A673 (cell line): ENCODE measurements around the gene PARP3. TPM values are rescaled to one million over a fixed set of nuclear protein-coding genes. Genes with fewer than 3 reads are reported as not detected.

ENCODE experiments used
- BruUV-seq: library from RNA; stranded (reverse); fragments of 400-500 nt; replicated peaks from 2 replicates; lab custom pipeline; 2021; lab: Mats Ljungman, UMichigan
- CTCF ChIA-PET: fragments of 300-600 bp; sonication (Branson Sonifier 250); formaldehyde crosslinking; loops from one replicate; lab custom pipeline; 2022; ENCODE audit warnings: antibody characterized with exemption; lab: Charles Lee
- POLR2A ChIA-PET: fragments of 300-600 bp; sonication (Branson Sonifier 250); formaldehyde crosslinking; loops from one replicate; lab custom pipeline; 2022; ENCODE audit warnings: antibody characterized with exemption; ENCODE audit not compliant: low non-redundant PET; lab: Charles Lee
- DNase-seq: peaks from one replicate; pipeline ENCODE4 v3.0.0-alpha.2; 2015; ENCODE audit warnings: low spot score
- H3K27ac ChIP-seq: fragments of 200-600 bp; sonication (generic); 2 replicates; pipeline ENCODE4 v1.5.1; 2016; ENCODE audit warnings: mixed run types, low read depth, mild to moderate bottlenecking, mixed read lengths, antibody characterized with exemption, low read length; ENCODE audit not compliant: poor library complexity, severe bottlenecking
- H3K27me3 ChIP-seq: fragments of 200-600 bp; sonication (generic); replicated peaks from 2 replicates; pipeline ENCODE4 v1.6.1; 2017; ENCODE audit warnings: mixed run types, low read depth, mild to moderate bottlenecking, mixed read lengths, antibody characterized with exemption, low read length; ENCODE audit not compliant: insufficient read depth, poor library complexity
- H3K36me3 ChIP-seq: fragments of 200-600 bp; sonication (generic); 2 replicates; pipeline ENCODE4 v1.6.1; 2016; ENCODE audit warnings: mixed run types, mild to moderate bottlenecking, mixed read lengths, antibody characterized with exemption, low read length; ENCODE audit not compliant: insufficient read depth, poor library complexity, severe bottlenecking
- H3K4me1 ChIP-seq: fragments of 200-600 bp; sonication (generic); 2 replicates; pipeline ENCODE4 v1.6.1; 2017; ENCODE audit warnings: mixed run types, mild to moderate bottlenecking, mixed read lengths, antibody characterized with exemption, low read length; ENCODE audit not compliant: insufficient read depth, poor library complexity, severe bottlenecking
- H3K4me3 ChIP-seq: fragments of 200-600 bp; sonication (generic); 2 replicates; pipeline ENCODE4 v1.5.1; 2016; ENCODE audit warnings: low read depth, mixed run types, mild to moderate bottlenecking, mixed read lengths, low read length; ENCODE audit not compliant: poor library complexity, severe bottlenecking
- H3K9me3 ChIP-seq: fragments of 200-600 bp; sonication (generic); 2 replicates; pipeline ENCODE4 v1.6.1; 2016; ENCODE audit warnings: mixed run types, low read depth, mild to moderate bottlenecking, mixed read lengths, antibody characterized with exemption, low read length; ENCODE audit not compliant: poor library complexity, severe bottlenecking
- CTCF ChIP-seq: fragments of 300-800, 200-600 bp; sonication (generic); conservative IDR thresholded peaks from 2 replicates; pipeline ENCODE4 v1.5.1; 2017; ENCODE audit warnings: low read depth, mild to moderate bottlenecking, antibody characterized with exemption, low read length, moderate library complexity, mixed read lengths
- EZH2 ChIP-seq: fragments of 200-600 bp; sonication (generic); IDR thresholded peaks from 2 replicates; pipeline ENCODE4 v1.6.1; 2017; ENCODE audit warnings: borderline replicate concordance, low read depth, mild to moderate bottlenecking, mixed read lengths, antibody characterized with exemption, low read length; ENCODE audit not compliant: poor library complexity, severe bottlenecking
- intact Hi-C: fragments of 100-400 bp; cut with micrococcal nuclease; formaldehyde crosslinking; loops from one replicate; pipeline ENCODE4 v1.10.0; 2022; ENCODE audit not compliant: unreplicated experiment
- total RNA-seq: library from RNA; stranded (reverse); gene quantifications from 2 replicates; pipeline ENCODE4 v1.2.3, GENCODE V29; 2021

The PARP3 gene
- total RNA-seq, 1 experiment from 2014 or later: 3.4 TPM

GRCh38 chr3:51955175-51955892 lies 13.2 kb downstream of the PARP3 start, which contains the start of gene GPR62:
GPR62 (plus strand) TSS chr3:51955381; CDS start chr3:51955653, 272 bp downstream.
- H3K27ac ChIP-seq: no peak within 1 kb of the TSS
- no peaks in the 10 kb centered on the region for H3K36me3 ChIP-seq
- H3K4me3 ChIP-seq: peak within 1 kb of the TSS; percentile 34
- CTCF ChIA-PET: interaction anchor here (0.7 kb wide), 1 partner anchor 19 kb away, joined by 3 read pairs; the partner anchor contains the start of gene ABHD14B
- no peaks in the 10 kb centered on the region for H3K9me3 ChIP-seq
- BruUV-seq: no TSS peak
- H3K27me3 ChIP-seq: no peaks in the 10 kb centered on the region
- no peak for TF ChIP-seq EZH2
- no peak for TF ChIP-seq CTCF
- intact Hi-C loops: no loop called here
- DNase-seq: no peak
- POLR2A ChIA-PET: no interaction called here
- no peaks in the 10 kb centered on the region for H3K4me1 ChIP-seq

GRCh38 chr3:51955893-51956770 lies 14.0 kb downstream of the PARP3 start:
- TF ChIP-seq CTCF (peak; percentile 51), EZH2 (no peak)
- intact Hi-C loops: no loop called here
- ChIA-PET CTCF (no interaction called here), POLR2A (no interaction called here)
- Histone ChIP-seq H3K27ac (no peak overlapping the region), H3K36me3 (no peaks in the 10 kb centered on the region), H3K9me3 (no peaks in the 10 kb centered on the region), H3K27me3 (no peaks in the 10 kb centered on the region), H3K4me3 (peak overlapping the region; percentile 34), H3K4me1 (no peaks in the 10 kb centered on the region)
- peak; percentile 51 for DNase-seq
- BruUV-seq: no TSS peak

- Histone ChIP-seq H3K4me3 (no peak overlapping the region), H3K9me3 (no peaks in the 10 kb centered on the region), H3K27me3 (no peaks in the 10 kb centered on the region), H3K36me3 (no peaks in the 10 kb centered on the region), H3K27ac (no peak overlapping the region), H3K4me1 (no peaks in the 10 kb centered on the region)
- BruUV-seq: no TSS peak
- CTCF ChIA-PET: no interaction called here
- intact Hi-C loops: no loop called here
- DNase-seq: no peak
- POLR2A ChIA-PET: interaction anchor here (0.6 kb wide), 1 partner anchor 573 kb away, joined by 5 read pairs; the partner anchor contains the start of gene MANF
- TF ChIP-seq EZH2 (no peak), CTCF (no peak)
Measured at GRCh38 chr3:51957520-51958205, 15.5 kb downstream of the PARP3 start.
